LHCN-M2 (cell line): ENCODE results near the gene VWA7. TPM values are rescaled to one million over a fixed set of nuclear protein-coding genes. Genes with fewer than 3 reads are reported as not detected.

ENCODE experiments used
- DNase-seq: peaks from one replicate; pipeline ENCODE4 v3.0.0-alpha.2; 2012; ENCODE audit warnings: low read depth
- total RNA-seq: library from RNA; depleted of rRNA; stranded (reverse); fragments of >200 nt; gene quantifications from 2 replicates; pipeline ENCODE4 v1.2.3, GENCODE V29; 2014

VWA7 gene
- total RNA-seq, 1 experiment from 2014 or later: not detected

DNA sequence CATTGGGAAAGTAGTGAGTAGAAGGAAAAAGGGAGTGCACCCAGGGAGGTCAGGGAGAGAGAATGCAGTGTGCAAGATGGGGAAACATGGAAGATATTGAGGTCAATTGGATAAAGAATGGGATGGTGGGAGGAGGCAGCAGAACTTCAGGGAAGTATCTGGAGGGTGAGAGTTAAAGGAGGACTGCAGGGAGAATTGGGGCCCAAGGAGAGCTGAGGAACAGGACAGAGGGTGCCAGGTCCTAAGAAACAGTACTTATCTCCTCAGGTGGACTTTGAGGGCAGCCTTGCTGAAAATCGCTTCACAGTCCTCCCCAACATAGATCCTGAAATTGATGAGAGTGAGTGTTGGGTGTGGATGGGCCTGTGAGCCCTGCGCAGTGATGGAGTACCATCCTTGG, 18.8 kb downstream of the VWA7 start:
- DNase-seq: no peak

DNA sequence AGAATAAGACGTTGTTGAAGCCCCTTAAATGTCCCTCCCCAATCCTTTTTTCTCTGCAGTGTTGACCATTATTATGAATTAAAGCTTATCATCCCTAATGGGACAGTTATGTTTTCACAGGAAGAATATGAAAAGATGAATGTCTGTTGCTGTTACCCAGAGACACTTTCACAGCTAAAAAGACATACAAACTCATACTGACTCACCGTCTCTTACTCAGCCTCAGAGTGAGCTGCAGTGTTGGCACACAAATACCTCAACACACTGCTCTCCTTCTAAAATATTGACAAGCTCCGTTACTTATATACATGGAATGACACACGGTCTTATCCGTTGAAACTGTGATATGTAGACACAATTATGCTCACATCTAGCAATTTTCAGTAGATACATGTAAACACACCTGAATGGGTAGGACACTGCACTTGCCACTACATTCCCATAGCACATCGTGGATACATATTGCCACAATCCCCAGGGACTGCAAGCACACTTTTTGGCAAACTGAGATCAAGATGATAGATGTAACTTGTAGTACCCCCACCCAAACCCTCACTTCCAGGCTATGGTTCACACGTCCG, 24.3 kb downstream of the VWA7 start:
- DNase-seq: peak; percentile 83

DNA sequence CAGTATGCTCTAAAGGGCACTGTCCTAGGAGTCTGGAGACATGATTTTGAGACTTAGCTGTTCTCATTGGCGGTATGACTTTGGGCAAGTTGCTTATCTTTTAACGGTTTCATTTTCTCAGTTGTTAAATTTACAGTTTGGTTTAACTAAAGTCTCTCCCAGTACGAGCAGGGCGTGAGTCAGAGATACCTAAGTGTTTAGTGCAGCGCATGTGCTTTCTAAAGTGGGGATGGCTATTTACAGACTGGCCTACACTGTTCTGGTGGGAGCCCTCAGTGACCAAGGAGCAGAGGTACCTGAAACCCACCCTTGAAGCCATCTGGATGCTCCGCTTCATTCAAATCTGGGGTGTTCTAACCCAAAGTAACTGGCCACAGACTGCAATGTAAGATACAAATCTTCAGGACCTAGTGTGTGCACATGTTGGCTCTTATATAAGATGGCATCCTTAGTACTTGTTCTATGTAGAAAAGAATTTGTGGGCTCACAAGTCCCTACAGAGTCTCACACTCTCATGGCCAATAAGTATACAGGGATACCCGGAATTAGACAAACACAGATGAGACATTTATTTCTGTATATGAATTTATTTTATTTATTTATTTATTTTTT, 26.6 kb downstream of the VWA7 start:
- no peak for DNase-seq

- DNase-seq: no peak
These were observed 27.7 kb downstream of the VWA7 start for GRCh38 chr6:31749301-31750036.

GRCh38 chr6:31744422-31744821, 32.7 kb downstream of the VWA7 start:
- DNase-seq: no peak

GRCh38 chr6:31742894-31743293, 34.2 kb downstream of the VWA7 start:
- DNase-seq: no peak

DNA sequence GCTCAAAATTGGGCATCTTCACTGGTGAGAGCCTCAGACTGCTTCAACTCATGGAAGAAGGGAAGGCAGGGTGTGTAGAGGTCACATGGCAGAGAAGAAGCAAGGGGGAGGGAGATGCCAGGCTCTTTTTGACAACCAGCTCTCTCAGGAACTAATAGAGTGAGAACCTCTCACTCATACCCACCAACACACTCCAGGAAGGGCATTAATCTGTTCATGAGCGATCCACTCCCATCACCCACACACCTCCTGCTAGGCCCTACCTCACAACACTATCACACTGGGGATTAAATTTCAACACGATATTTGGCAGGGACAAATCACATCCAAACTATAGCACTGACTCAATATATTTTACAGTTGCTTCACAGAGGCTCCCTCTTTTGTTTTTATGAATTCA, 35.3 kb downstream of the VWA7 start:
- no peak for DNase-seq

GRCh38 chr6:31740397-31741223, 36.5 kb downstream of the VWA7 start:
- DNase-seq: no peak

- peak; percentile 99 for DNase-seq
These were observed 37.3 kb downstream of the VWA7 start, which contains the start of gene MSH5 for GRCh38 chr6:31739639-31740396. MSH5 (plus strand) TSS chr6:31740005; CDS start chr6:31740467, 462 bp downstream.

DNA sequence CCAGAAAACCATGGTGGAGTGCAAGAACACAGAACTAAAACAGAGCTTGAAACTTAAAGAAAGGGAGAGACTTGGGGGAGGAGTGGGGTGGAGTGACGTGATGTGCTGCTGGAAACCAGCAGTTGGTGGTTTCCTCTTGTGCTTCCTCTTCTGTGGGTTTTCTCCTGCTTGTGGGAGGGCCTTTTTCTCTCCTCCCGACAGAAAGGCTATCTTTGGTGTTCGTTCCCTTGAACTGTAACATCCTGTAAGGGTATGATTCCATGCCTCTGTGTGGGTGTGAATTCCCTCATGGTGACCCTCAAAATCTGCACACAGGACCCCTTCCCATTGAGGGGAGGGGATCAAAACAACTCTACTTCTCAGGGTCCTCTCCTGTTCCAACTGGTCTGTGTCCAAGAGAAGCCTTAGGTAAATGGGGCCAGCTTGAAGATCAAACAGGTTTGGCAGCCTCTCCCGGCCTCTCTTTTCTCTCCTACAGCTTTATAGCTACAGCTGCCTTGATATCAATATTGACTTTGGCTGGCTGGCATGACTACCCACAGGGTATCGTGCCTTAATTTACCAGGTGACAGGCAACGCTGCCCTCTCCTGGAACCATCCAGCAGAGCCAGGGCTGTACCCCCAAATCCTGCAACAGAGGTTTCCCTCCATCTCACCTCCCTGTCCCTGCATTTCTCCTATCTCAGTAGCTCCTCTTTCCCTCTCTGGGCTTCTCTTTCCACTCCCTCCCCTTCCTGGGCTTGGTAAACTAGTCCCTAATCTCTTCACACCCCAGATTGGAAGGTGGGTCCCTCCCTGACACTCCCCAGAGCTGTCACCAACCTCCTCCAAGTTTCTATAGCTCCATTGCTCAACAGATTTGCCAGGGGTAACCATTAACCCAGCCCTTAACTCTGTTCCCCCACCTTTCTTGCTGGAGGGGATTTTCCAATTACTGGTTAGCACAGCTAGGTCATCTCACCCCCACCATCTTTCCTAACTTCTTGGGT, 38.8 kb downstream of the VWA7 start:
- DNase-seq: peak; percentile 88

DNA sequence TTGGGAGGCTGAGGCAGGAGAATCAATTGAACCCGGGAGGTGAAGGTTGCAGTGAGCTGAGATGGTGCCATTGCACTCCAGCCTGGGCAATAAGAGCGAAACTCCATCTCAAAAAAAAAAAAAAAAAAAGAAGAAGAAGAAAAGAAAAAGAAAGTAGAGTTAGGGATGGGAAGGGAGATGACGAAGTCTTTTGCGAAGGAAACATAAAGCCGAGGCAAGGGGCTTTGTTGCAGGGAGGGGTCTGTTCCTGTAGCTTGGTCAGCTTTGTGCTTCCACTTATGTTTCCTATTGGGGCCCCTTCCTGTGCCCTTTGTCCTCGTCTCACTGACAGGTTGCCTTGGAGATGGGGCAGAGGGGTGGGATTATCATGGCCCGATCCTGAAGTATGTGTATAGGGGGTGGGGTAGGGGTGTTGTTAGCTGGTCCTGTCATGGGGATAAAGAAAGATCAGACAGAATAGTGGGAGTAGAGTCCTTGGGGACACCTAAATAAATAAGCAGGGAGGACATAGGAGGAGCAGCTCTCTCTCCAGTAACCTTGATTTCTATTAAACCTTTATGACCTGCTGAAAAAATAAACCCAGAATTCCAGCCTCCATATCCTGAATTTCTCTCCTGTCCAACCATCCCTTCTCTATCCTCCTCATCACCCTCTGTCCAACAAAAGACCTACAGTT, 39.7 kb downstream of the VWA7 start:
- no peak for DNase-seq

- DNase-seq: no peak
These were observed 40.3 kb downstream of the VWA7 start for GRCh38 chr6:31736768-31737314.

- peak; percentile 87 for DNase-seq
These were observed 40.9 kb downstream of the VWA7 start, which contains the start of gene CLIC1 for GRCh38 chr6:31736021-31736767. CLIC1 (minus strand) TSS chr6:31736530; CDS start chr6:31736300, 230 bp downstream.

- DNase-seq: peak; percentile 77
These were observed 42.2 kb downstream of the VWA7 start for GRCh38 chr6:31734821-31735406.

GRCh38 chr6:31734247-31734820, 42.8 kb downstream of the VWA7 start:
- no peak for DNase-seq

- DNase-seq: no peak
These were observed 43.4 kb downstream of the VWA7 start for GRCh38 chr6:31733734-31734133.

GRCh38 chr6:31732029-31732428, 45.1 kb downstream of the VWA7 start:
- no peak for DNase-seq
